DLD1 (cell line): Measurements from ENCODE around the gene ST3GAL3.
"Not testable (repeated sequence)": the region's sequence is repeated elsewhere in the genome, so short reads cannot be mapped to it uniquely, and the experiment has no call there.

Experiments used
- in situ Hi-C: cut with HindIII; loops from 2 replicates; pipeline ENCODE4 v1.10.0; 2017; ENCODE audit warnings: low sequenced_read_pairs

The ST3GAL3 gene

DNA sequence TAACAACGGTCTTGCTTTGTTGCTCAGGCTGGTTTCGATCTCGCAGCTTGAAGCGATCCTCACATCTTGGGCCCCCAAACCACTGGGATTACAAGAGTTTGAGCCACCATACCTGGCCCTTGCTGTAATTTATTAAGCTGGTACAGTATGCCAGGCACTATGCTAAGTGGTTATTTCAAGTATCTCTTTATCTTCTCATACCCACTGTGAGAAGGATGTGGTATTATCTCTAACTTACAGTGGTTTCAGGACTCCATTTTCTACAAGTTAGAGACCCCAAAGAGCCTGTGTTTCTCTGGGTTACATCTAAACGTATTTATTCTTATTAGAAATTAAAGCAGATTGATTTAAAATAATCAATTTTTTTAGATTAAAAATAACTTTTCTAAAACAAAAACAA is 8.1 kb upstream of the ST3GAL3 start:
- in situ Hi-C loops: no loop called here

DNA sequence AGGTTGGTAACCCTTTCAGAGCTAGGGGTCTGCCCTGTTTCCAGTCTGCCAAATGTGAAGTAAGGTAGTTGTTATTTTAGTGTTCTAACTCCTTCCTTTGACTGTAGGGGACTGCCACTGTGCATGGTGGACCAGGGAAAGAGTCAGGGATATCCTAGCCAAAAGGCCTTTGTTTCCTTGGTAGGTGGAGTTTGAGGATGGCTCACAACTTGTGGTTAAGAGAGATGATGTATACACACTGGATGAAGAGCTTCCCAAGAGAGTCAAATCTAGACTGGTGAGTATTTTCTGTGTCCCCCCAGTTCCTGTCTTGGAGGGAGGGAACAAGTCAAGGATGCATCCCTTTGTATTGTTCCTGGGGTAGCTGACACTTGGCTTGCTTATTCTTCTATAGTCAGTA is 3.5 kb upstream of the ST3GAL3 start:
- in situ Hi-C loops: no loop called here

DNA sequence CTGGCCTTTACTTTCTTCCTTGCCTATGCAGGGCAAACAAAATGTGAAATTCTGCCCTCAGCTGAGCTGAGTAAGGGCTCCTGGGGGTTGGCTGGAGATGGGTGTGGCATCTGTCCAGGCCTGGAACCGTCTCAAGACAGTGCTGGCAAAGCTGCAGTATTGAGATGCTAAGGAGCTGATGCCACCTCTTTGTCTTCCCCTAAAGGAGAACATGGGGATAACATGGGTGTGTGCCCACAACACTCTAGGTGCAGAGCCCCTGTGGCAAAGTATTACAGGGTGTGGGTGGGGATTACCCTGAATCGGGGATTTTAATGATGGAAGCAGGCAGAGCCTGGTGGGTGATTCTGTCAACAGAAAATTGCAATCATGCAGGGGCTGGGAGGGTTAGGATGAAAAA is 2.5 kb upstream of the ST3GAL3 start:
- in situ Hi-C loops: no loop called here

DNA sequence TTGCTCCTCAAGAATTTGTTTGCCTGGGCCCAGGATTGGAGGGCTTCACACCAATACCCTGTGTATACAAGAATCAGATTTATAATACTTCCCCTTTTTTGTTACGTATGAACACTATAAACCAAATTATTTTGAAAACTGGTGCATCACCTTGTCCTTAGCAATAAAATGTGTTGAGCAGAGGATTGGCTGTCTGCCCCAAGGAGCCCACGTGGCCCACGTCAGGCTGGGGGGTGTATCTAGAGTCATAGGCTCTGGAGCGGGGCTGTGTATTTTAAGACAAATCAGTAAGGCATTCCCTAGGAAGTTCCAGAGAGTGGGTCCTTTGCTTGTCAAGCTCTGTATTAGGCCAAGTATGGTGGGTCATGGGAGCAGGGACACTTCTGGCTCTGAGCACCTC is 2.0 kb upstream of the ST3GAL3 start:
- in situ Hi-C loops: no loop called here

DNA sequence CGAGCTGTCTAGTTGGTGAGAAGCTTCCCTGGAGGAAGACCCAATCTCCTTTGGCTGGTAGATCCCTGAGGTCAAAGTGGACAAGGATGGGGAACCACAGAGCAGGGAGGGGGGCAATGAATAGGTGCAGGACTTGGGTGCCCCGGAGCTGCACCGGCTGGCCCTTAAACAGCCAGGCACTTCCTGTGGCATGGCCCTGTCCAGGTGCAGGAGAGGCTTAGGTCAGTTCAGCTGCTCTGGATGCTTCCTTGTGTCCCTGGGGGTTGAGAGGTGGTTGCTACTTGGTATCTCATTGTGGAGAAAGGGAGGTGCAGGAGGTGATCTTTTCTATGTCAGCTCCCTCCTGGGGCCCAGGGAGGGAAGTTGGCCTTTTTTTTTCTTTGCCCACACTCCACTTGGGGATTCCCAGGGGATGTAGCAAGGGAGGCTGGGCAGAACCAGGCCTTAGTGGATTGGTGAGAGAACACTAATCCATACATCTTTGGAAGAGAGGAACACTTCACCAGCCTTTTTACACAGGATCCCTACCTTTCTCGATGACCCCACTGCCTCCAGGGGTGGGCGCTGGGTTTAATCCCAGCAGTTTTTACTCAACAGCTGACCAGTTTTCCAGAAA is 1.2 kb upstream of the ST3GAL3 start:
- in situ Hi-C loops: no loop called here

DNA sequence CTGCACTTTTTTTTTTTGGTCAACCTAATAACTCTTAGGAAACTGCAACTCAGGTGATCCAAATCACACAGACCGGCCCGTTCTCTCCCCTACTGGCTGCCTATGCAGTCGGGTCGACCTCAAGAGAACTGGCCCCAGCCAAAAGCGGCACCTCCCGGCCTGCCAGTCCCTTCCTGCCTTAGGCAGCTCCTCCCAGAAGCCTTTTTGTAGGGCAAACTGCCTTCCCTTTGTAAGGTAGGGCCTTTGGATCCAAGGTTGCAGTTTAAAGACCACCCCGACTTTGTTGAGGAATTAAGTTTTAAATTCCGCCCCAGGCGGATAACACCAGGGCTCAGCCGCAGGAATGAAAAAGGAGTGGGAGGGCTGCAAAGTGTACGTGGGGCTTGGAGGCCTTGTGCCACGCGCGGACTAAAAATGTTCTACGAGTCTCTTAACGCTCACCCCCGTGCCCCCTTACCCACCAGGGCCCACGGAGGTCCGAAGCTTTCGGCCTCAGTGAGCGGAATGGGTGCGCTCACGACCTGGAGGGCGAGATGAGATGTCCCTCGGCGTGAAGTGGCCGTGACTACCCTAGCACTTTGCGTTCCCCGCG is 642 bp upstream of the ST3GAL3 start:
- in situ Hi-C loops: no loop called here

DNA sequence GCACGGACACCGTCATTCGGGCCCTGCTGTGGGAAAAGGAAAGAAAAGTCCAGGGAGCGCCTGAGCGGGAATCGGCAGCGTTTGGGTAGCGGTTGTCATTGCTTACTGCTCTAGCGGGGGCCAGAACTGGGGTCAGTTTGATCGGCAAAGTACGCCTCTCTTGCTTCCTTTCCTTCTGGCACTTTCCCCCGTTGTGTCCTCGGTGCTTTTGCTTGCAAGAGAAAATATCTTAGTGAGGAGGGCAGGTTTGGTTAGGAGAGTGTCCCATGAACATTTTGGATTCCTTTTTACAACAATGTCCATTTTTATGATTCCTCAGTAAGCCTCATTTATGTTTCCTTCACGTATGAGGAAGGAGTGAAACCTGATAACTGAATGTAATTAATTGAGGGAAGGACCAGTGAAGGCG is 670 bp downstream of the ST3GAL3 start:
- in situ Hi-C loops: no loop called here

DNA sequence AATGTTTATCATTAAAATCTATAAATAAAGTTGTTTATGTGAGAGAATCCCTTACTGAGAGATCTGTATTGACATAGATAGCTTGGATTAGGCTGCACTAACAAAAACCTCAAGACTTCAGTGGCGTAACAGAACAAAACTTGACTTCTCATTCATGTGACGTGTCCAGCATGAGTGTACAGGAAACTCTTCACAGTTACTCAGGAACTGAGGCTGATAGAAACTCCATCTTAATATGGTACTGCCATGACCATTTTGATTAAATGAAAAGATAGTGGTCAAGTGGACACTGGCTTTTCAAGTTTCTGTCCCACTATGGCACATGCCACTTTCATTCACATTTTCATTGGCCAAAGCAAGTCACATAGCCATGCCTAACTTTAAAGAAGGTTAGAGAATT is 3.7 kb downstream of the ST3GAL3 start:
- in situ Hi-C loops: no loop called here

DNA sequence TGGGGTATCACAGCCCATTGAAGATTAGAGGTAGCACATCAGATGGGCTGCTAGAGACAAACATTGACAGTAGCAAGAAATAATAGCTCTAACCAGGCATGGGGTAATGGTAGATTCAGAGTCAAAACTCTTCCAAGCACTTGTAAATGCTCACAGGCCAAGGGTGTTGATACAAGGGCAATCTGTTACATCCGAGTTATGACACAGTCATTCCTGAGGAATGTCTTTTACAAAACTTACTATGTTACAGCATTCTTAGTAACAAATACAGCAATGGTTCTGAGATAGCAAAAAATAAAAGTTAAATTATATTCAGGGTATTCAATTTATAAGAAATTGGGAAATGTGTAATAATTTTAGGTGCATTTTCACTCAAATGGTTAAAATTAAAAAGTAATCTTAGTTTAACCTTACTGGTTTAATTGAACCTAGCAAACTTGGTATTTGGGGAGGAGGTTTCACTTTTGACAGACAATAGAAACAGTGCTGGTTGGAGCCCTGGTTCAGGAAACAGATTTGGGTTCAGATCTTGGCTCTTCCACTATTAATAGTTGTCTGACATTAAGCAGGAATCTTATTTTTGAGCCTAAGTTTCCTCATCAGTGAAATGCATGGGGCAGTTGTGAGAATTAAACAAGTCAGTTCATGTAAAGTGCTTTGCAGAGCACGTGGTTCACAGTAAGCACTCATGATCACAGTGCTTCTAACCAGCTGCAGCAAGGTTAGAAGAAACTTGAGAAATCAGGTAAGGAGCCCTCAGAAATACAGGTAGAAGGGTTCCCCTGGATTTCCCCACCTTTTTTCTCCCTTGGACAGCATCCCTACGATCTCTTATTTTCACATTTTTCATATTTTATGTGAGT is 4.4 kb downstream of the ST3GAL3 start:
- in situ Hi-C loops: no loop called here

DNA sequence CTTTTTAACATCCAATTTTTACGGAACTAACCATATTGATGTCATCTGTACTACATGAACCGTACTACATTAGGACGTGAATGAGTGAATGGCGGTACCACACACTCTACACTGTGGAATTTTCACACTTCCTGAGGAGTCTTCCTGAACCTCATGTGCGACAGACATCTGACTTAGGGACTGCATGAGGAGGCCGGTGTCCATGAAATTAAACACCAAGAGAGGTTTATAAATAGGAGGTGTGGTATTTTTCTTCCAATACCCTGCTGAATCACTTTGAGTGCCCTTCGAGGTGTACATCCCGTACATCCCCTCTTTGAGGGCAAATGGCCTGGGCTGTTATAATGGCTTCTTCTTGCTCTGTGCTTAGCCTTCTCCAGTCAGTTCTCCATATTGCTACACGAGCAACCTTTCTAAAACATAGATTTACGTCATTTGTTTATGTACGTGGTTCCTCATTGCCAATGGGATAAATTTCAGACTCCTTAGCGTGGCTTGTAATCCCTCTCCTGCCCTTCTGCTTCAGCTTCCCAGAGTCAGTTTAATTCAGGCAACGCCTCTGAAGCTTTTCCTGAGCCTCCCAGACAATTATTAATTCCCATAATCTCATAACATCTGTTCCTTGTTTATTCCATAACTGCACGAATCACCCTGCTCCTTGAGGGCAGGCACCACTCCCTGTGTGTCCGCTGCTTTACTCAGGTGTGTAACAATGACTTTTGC is 9.4 kb downstream of the ST3GAL3 start:
- in situ Hi-C loops: no loop called here

DNA sequence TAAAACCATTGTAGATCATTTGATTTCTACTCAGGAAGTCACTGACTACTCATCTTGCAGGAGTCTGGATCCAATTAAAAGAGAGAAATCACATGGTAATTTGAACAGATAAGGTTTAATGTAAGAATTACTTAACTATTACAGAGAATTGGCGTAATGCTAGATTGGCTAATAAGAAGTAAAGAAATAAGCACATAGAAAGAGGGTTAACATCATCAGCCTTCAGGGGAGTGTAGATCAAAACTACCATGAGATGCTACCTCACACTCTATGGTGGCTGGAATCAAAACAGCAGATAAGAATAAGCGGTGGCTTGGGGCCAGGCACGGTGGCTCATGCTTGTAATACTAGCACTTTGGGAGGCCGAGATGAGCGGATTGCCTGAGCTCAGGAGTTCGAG is 11.7 kb downstream of the ST3GAL3 start:
- in situ Hi-C loops: no loop called here

DNA sequence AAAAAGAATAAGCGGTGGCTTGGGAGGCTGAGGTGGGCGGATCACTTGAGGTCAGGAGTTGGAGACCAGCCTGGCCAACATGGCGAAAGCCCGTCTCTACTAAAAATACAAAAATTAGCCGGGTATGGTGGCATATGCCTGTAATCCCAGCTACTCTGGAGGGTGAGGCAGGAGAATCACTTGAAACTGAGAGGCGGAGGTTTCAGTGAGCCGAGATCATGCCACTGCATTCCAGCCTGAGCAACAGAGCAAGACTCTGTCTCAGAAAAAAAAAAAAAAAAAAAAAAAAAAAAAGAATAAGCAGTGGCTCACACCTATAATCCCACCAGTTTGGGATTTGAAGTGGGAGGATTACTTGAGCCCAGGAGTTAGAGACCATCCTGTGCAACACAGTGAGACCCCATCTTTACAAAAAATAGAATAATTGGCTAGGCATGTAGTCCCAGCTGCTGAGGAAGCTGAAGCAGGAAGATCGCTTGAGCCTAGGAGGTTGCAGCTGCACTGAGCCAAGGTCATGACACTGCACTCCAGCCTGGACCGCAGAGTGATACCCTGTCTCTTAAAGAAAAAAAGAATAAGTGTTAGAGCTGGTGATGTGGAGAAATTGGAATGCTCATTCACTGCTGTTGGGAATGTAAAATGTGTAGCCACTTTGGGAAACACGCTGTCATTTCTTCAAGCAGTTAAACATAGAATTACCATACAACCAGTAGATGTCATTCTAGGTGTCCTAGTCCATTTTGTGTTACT is 12.5 kb downstream of the ST3GAL3 start:
- in situ Hi-C loops: not testable (repeated sequence)

DNA sequence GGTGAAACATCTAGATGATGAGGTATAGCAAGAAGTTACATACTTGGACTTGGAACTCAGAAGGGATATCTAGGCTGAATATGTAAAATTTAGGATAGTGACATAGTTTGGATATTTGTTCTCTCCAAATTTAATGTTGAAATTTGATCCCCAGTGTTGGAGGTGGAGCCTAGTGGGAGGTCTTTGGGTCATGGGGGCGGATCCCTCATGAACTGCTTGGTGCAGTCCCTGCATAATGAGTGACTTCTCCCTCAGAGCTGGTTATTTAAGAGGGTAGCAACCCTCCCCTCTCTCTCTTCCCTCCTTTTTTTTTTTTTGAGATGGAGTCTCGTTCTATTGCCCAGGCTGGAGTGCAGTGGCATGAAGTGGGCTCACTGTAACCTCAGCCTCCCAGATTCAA is 15.5 kb downstream of the ST3GAL3 start:
- in situ Hi-C loops: no loop called here

DNA sequence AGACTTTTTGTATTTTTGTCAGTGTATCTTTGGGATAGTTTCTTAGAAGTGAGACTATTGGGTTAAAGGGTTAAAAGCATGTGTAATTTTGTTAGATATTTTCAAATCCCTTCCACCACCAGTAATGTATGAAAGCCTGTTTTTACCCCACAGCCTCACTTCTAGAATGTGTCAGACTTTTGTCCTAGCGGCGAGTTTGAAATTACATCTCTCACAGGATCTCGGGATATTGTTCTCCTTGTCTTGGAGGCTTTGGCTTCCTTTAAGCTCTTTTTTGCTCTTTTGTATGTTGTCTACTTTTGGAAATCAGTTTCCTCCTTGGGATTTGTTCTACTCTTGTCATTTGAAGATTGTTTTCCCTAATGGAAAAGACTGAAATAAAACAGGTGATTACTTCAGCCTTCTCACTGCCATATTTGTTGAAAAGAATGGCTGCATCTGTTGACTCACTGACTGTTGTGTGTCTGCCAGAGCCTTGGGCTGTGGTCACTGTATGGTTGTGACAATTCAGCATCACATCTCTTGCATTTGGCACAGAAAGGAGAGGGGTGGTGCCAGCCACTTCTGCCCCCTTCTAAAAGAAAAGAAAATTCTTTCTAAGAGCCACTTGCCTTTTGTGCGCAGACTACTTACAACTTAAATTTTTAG is 22.6 kb downstream of the ST3GAL3 start:
- in situ Hi-C loops: no loop called here

DNA sequence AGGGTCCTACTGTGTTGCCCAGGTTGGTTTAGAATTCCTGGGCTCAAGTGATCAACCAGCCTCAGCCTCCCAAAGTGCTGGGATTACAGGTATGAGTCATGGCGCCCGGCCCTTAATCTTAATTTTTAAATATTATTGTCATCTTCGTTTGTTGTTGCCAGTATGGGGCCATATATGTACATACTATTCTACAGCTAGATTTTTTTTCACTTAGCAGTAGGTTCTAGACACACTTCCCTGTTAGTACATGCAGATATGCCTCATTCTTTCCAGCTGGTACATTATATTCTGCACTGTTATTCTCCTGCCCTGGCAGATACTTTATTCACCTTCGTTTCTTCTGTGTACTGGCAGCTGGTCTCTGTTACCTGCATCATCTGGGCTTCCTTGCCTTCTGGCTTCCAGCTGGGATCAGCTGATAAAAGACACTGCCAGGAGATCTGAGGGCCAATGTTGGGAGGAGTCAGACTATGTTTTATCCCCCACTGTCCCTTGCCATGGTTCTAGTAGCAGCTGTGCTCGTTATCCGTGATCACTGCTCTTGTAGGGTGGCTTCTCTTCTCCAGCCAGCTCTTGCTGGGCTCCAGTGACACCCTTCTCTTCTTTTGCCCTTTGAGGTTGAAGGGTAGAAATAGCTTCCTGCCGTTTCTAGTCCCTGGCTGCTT is 24.7 kb downstream of the ST3GAL3 start:
- in situ Hi-C loops: no loop called here

DNA sequence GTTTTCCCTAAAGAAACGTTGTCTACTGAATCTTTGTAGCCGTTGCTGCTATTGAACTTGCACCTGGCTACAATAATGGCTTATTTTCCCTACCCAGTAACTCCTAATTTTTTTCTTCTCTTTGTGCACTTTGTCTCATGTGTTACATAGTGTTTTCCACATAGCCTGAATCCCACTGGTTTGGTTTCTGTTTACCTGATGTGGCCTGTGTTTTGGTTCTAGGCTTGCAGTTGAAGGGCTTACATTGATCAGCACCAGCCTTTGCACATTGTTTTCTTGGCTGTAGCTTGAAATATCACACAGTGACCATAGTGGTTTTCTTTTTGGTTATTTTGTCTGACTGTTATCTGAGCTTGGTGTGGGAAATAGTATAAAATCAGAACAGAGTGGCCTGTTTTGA is 29.5 kb downstream of the ST3GAL3 start:
- in situ Hi-C loops: no loop called here

DNA sequence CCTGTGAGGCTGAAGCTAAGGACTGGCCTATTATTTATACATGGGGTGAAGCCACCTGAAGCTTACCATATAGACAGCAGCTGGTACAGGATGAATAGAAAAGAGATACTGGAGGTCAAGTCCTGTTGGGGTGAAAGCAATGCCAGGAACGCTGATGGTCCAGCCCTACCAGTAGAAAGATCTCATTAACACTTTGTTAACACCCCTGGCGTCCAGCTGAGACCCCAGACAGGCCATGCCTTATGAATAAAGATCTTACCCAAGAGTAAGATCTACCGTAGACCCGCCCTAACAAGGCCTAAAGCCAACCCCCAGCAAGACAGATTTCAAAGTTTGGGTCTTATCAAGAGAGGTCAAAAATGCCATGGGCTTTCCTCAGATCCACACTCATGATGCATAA is 34.7 kb downstream of the ST3GAL3 start:
- in situ Hi-C loops: no loop called here

DNA sequence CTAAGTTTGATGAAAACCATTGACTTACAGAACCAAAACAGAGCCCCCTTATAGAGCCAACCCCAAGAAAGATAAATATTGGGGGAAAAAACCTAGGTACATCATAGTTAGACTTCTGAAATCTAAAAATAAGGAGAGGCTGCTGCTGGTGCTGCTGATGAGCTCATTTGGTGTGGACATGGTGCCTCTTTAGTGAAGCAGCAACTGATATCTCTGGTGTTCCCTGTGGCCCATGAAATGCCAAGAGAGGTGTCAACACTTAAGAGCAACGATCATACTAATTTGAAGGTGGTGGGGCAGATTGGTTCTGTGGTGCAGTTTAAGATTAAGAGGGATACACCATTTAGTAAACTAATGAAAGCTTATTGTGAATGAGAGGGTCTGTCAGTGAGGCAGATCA is 35.9 kb downstream of the ST3GAL3 start:
- in situ Hi-C loops: no loop called here

DNA sequence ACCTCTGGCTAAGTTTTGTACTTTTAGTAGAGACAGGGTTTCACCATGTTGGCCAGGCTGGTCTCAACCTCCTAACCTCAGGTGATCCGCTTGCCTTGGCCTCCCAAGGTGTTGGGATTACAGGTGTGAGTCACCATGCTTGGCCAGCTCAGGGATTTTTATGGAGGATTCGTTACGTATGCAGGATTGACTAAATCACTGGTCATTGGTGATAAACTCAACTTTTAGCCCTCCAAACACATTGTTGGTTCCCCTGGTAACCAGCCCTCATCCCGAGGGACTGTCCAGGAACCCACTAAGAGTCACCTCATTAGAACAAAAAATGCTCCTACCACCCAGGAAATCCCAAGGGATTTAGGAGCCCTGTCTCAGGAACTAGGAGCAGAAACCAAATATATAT is 40.4 kb downstream of the ST3GAL3 start:
- in situ Hi-C loops: no loop called here

DNA sequence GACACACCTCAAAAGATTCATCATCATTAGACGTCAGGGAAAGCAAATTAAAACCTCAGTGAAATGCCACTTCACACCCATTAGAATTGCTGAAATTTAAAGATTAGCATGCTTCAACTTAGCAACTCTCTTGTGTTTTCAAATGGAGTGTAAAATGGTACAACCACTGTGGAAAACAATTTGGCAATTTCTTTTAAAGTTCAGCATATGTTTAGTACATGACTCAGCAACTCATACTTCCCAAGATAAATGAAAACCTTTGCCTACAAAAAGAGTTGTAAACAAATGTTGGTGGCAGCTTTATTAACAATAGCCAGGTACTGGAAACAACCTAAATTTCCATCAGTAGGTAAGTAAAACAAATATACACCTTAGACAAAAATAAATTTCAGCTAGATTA is 42.7 kb downstream of the ST3GAL3 start:
- in situ Hi-C loops: no loop called here
